Measurements from ENCODE around the gene PEAK1. TPM values are rescaled to one million over a fixed set of nuclear protein-coding genes. Genes with fewer than 3 reads are reported as not detected.
"Not testable (repeated sequence)": the region's sequence is repeated elsewhere in the genome, so short reads cannot be mapped to it uniquely, and the experiment has no call there.

The PEAK1 gene
- total RNA-seq, 2 experiments from 2014 or later, result 20.8 to 23.6 TPM

DNA sequence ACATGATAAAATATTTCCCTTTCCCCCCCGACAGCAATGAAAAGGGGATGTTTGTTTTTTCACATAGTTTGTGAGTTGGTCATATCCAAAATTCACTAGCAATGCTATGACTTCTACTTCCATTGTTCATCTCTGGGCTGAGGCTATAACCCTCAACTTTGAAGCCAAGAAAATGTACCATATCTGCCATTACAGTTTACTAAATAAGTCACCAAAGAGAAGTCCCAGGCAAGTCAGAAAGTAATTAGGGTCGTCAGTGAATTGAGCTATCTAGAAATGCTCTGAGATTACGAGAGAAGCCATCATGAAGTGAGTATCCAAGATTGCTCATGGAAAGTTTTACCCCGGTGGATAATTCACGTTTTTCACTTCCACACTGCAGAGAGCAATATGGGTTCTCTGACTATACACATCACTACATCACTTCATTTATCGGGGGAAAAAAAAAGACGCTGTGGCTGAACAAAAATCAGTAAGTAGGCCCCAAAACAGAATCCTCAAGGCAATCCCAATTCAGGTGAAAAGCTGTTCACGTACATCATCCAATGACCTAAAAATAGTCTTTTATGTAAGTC lies 1.4 kb downstream of the PEAK1 start:
- peaks cover 5% of the 10 kb centered on the region for H3K36me3 Mint-ChIP-seq (ENCODE audit: low read depth)
- peak overlapping the region; percentile 92 for H3K4me3 Mint-ChIP-seq
- ChIA-PET CTCF (interaction anchor here (0.8 to 1.1 kb wide), 3 partner anchors 9 to 35 kb away, joined by 3 to 5 read pairs (median 3); no protein-coding TSS in a partner anchor), POLR2A (interaction anchor here (1.0 to 1.7 kb wide), 3 partner anchors 9 to 1122 kb away, joined by 3 to 22 read pairs (median 4); partner anchors contain the start of gene PSMA4)
- H3K4me1 Mint-ChIP-seq, result peaks cover 26% of the 10 kb centered on the region
- peaks cover 12% of the 10 kb centered on the region for H3K27me3 Mint-ChIP-seq
- no peaks in the 10 kb centered on the region for H3K9me3 Mint-ChIP-seq
- H3K27ac Mint-ChIP-seq, result peak overlapping the region; percentile 79
- DNase-seq, result no peak

DNA sequence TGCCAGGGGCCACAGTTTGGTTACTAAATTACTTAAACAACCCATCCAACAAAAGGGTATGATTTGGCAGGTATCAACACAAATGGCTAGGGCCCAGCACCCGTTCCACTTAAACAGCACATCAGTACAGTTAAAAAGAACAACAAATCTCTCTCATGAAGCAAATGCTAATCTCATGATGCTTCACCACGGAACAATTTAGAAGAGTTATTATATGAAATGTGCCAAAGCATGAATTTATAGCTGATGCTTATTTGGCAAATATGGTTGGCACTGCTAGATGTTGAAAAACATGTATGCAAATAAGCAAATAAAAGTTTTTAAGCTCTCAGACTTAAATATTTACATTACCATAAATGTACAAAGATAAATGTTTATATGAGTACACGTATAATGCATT lies 2.3 kb downstream of the PEAK1 start:
- ChIA-PET POLR2A (no interaction called here), CTCF (no interaction called here)
- H3K9me3 Mint-ChIP-seq, result no peaks in the 10 kb centered on the region
- H3K4me1 Mint-ChIP-seq, result peaks cover 20% of the 10 kb centered on the region
- peaks cover 5% of the 10 kb centered on the region for H3K36me3 Mint-ChIP-seq (ENCODE audit: low read depth)
- peaks cover 13% of the 10 kb centered on the region for H3K27me3 Mint-ChIP-seq
- H3K27ac Mint-ChIP-seq, result no peak overlapping the region
- H3K4me3 Mint-ChIP-seq, result no peak overlapping the region
- no peak for DNase-seq

DNA sequence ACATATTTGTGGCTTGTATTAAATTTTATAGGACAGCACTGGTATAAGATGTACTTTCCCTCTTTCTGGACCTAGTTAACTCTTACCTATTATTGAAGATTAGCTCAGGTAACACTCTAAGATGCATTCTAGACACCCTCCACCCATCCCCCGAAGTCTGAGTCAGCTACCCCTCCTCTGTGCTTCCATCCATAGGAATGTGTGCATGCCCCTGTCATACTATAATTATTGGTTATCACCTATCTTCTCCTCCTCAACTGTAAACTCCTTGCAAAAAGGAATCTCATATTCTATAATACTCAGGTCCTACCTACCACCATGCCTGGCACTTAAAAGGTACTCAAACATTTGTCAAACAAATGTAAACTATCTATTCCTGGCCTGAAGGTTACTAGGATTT lies 3.0 kb downstream of the PEAK1 start:
- ChIA-PET CTCF (interaction anchor here (1.1 kb wide), 1 partner anchor 81 kb away, joined by 4 read pairs; no protein-coding TSS in a partner anchor), POLR2A (no interaction called here)
- peaks cover 14% of the 10 kb centered on the region for H3K27me3 Mint-ChIP-seq
- peaks cover 19% of the 10 kb centered on the region for H3K4me1 Mint-ChIP-seq
- no peak overlapping the region for H3K27ac Mint-ChIP-seq
- H3K9me3 Mint-ChIP-seq, result no peaks in the 10 kb centered on the region
- peaks cover 5% of the 10 kb centered on the region for H3K36me3 Mint-ChIP-seq (ENCODE audit: low read depth)
- no peak for DNase-seq
- no peak overlapping the region for H3K4me3 Mint-ChIP-seq

DNA sequence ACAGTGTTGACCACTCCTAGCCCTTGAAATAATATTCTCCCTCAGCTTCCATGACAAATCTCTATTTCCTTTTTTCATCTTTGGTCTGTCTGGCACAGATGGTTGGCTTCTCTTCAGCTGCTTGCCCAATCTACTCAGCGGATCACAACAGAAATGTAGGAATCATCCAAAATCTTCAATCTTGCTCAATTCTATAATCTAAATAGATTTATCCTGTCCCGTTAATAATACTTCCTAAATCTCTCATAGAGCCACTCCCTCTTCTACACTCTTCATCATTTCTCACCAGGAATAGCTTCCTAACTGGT lies 3.8 kb downstream of the PEAK1 start:
- Mint-ChIP-seq H3K27me3 (peaks cover 14% of the 10 kb centered on the region), H3K27ac (no peak overlapping the region), H3K4me1 (peaks cover 12% of the 10 kb centered on the region), H3K36me3 (ENCODE audit: low read depth) (peaks cover 5% of the 10 kb centered on the region), H3K4me3 (no peak overlapping the region), H3K9me3 (no peaks in the 10 kb centered on the region)
- ChIA-PET POLR2A (no interaction called here), CTCF (interaction anchor here (1.1 kb wide), 1 partner anchor 82 kb away, joined by 4 read pairs; no protein-coding TSS in a partner anchor)
- DNase-seq, result no peak

DNA sequence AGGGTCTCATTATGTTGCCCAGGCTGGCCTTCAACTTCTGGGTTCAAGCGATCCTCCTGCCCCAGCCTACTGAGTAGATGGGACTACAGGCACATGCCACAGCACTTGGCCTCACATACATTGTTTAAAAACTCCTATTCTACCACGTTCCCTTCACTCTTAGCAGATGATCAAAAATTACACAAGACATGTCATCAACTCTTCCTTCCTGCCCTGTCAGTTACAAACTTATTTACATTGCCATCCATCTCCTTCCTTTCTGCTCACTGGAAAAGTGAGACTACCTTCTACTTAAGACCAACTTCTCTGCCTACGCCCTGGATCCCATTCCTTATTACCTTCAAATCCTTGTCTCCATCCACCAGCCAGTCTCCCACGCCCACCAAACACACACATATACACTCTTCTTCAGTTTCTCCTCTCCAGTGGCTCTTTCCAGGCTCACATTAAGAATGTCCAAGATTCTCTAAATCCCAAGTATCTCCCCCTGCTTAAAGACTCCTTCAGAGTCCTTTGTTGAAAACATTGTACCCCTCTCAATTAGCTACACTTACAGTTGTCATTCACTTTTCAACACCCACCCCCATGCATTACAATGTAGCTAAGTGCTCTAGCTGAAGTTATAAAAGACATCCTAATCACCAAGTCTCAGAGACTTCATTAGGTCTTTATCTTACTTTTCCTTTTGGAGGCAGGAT lies 4.3 kb downstream of the PEAK1 start:
- DNase-seq, result no peak
- H3K36me3 Mint-ChIP-seq (ENCODE audit: low read depth), result peaks cover 5% of the 10 kb centered on the region
- H3K27me3 Mint-ChIP-seq, result peaks cover 14% of the 10 kb centered on the region
- no peak overlapping the region for H3K4me3 Mint-ChIP-seq
- POLR2A ChIA-PET, result no interaction called here
- H3K9me3 Mint-ChIP-seq, result no peaks in the 10 kb centered on the region
- no peak overlapping the region for H3K27ac Mint-ChIP-seq
- CTCF ChIA-PET, result interaction anchor here (0.7 kb wide), 1 partner anchor 22 kb away, joined by 3 read pairs; no protein-coding TSS in a partner anchor
- peaks cover 14% of the 10 kb centered on the region for H3K4me1 Mint-ChIP-seq

DNA sequence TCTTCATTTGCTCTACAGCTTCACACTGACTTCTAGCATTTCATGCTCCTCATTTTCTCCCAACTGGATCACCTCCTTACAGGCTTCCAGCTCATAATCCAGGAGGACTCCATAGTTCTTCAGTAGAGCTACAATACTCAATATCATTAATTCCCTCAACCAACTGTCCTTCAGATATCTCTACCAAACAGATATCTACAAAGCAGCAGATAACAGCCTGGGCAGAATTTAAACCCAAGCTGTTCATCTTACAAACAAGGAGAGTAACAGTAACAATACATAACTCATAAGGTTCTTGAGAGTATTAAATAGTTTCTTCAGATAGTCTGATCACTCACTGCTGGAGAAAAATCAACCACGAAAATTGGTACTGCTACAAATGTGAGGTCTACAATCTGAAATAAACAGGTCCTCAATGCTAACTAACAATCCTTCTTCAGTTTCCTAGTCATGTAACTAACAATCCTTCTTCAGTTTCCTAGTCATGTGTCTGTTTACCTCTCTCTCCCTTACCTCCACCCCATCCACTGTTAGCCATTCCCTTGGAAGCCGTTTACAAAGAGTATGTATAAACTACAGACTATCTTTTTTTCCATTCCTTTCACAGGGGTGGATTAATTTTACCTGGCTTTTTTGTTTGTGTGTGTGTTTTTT lies 5.0 kb downstream of the PEAK1 start:
- CTCF ChIA-PET, result interaction anchor here (0.7 kb wide), 1 partner anchor 23 kb away, joined by 3 read pairs; no protein-coding TSS in a partner anchor
- Mint-ChIP-seq H3K4me3 (no peak overlapping the region), H3K36me3 (ENCODE audit: low read depth) (peaks cover 5% of the 10 kb centered on the region), H3K27me3 (peaks cover 14% of the 10 kb centered on the region), H3K4me1 (peaks cover 20% of the 10 kb centered on the region), H3K9me3 (no peaks in the 10 kb centered on the region), H3K27ac (no peak overlapping the region)
- no peak for DNase-seq
- POLR2A ChIA-PET, result no interaction called here

DNA sequence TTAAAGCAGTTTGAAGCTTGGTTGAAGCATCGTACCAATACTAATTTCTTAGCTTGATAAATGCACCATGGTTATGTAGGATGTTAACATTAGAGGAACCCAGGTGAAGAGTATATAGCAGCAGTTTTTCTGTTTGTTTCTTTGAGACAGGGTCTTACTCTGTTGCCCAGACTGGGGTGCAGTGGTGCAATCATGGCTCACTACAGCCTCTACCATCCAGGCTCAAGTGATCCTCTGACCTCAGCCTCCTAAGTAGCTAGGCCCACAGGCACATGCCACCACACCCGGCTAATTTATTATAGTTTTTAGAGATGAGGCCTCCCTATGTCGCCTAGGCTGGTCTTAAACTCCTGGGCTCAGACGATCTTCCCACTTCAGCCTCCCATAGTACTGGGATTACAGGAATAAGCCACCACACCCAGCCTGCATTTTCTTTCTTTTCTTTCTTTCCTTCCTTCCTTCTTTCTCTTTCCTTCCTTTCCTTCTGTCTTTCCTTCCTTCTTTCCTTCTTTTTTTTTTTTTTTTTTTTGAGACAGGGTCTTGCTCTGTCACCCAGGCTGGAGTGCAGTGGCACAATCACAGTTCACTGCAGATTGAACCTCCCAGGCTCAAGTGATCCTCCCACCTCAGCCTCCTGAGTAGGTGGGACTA lies 6.1 kb downstream of the PEAK1 start:
- Mint-ChIP-seq H3K4me3 (no peak overlapping the region), H3K27me3 (peaks cover 11% of the 10 kb centered on the region), H3K27ac (no peak overlapping the region), H3K9me3 (no peaks in the 10 kb centered on the region), H3K4me1 (peaks cover 25% of the 10 kb centered on the region), H3K36me3 (ENCODE audit: low read depth) (peaks cover 5% of the 10 kb centered on the region)
- POLR2A ChIA-PET, result no interaction called here
- CTCF ChIA-PET, result interaction anchor here (0.9 to 1.1 kb wide), 2 partner anchors 129 to 440 kb away, joined by 3 read pairs; no protein-coding TSS in a partner anchor
- DNase-seq, result no peak

DNA sequence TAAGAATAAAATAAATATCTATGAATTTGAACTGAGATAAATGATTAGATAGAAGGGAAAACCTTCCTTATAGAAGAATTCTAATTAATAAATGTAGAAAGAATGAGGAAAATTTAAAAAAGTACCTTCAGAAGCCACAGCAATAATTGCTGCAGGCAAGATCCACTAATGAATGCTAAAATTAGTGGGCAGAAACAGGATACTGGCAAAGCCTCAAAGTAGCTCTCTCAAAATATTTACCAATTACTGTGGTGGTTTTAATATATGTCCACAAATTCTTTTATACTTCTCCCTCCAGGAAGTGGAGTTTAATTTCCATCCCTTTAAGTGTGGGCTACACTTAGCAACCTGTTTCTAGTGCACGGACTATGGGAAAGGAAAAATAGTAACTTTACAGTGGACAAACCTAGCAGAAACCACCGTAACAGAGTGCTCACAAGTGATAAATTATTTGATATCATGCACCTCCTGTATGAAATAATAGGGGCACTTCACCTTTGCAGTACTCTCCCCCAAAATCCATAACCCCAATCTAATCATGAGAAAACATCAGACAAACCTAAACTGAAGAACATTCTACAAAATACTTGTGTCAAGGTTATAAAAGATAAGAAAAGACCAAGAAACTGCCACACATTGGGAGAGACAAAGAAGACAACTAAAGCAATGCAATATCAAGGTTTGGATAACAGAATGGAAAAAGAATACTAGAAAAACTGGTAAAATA lies 6.8 kb downstream of the PEAK1 start:
- ChIA-PET CTCF (interaction anchor here (0.9 to 1.1 kb wide), 2 partner anchors 130 to 440 kb away, joined by 3 read pairs; no protein-coding TSS in a partner anchor), POLR2A (no interaction called here)
- Mint-ChIP-seq H3K27me3 (peaks cover 4% of the 10 kb centered on the region), H3K4me3 (no peak overlapping the region), H3K4me1 (peaks cover 19% of the 10 kb centered on the region), H3K27ac (no peak overlapping the region), H3K36me3 (ENCODE audit: low read depth) (peaks cover 4% of the 10 kb centered on the region), H3K9me3 (no peaks in the 10 kb centered on the region)
- DNase-seq, result no peak

DNA sequence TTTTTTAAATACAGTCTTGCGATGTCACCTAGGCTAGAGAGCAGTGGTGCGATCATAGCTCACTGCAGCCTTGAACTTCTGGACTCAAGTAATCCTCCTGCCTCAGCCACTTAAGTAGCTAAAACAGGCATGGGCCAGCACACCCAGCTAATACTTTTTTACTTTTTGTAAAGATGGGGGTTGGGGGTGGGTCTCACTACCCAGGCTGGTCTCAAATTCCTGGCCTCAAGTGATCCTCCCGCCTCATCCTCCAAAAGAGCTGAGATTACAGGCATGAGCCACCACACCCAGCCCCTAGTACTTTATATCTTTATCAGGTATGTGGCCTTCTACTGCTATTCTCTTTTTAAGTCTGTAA lies 8.3 kb downstream of the PEAK1 start:
- H3K27ac Mint-ChIP-seq, result no peak overlapping the region
- no peaks in the 10 kb centered on the region for H3K9me3 Mint-ChIP-seq
- peaks cover 4% of the 10 kb centered on the region for H3K36me3 Mint-ChIP-seq (ENCODE audit: low read depth)
- H3K4me1 Mint-ChIP-seq, result peaks cover 22% of the 10 kb centered on the region
- H3K27me3 Mint-ChIP-seq, result peaks cover 2% of the 10 kb centered on the region
- H3K4me3 Mint-ChIP-seq, result no peak overlapping the region
- CTCF ChIA-PET, result no interaction called here
- POLR2A ChIA-PET, result interaction anchor here (0.9 kb wide), 1 partner anchor 10 kb away, joined by 6 read pairs; no protein-coding TSS in a partner anchor
- DNase-seq, result no peak

DNA sequence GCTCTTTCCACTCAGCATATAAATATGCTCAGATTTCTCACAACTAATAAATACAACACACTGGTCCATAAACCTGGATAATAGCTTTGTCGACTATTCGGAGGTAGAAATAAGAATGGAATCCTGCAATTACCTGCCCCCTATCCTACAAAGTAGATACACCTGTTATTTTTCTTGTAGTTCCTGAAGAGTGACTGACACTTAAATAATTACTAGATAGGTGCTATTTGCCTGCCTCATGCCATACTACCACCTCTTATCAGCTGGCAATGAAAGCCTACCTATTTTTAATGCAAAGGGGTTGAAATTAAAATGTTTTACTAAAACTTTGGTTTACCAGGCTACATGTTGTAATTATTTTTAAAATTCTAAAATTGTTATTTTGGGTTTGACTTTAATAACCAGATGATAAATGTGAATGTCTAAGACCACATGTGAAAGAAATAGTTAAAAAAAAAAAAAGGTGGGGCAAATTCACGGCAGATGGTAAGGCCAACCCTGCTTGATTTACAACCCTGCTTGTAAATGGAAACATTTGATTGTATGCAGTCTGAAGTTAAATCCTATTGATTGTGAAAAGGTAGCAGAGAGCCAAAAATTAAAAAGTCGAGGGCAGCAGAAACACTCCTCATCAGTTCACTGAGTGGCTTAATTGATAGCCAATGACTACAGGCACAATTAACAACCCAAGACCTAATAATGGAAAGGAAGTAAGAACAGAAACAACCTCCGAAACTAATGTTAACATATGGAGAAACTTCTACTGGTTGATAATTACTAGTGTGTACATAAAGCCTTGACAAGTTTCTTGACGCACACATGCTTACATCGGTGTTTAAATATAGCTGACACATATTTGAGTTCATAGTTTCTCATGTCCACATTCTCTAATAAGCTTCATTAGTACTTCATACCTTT lies 8.9 kb downstream of the PEAK1 start:
- H3K4me1 Mint-ChIP-seq, result peaks cover 28% of the 10 kb centered on the region
- CTCF ChIA-PET, result interaction anchor here (1.7 kb wide), 1 partner anchor 8 kb away, joined by 5 read pairs; no protein-coding TSS in a partner anchor
- no peak overlapping the region for H3K4me3 Mint-ChIP-seq
- POLR2A ChIA-PET, result interaction anchor here (0.9 to 2.6 kb wide), 2 partner anchors 8 to 11 kb away, joined by 6 to 22 read pairs; partner anchors contain the start of gene PEAK1
- H3K36me3 Mint-ChIP-seq (ENCODE audit: low read depth), result peaks cover 4% of the 10 kb centered on the region
- no peaks in the 10 kb centered on the region for H3K9me3 Mint-ChIP-seq
- DNase-seq, result no peak
- H3K27me3 Mint-ChIP-seq, result peaks cover 2% of the 10 kb centered on the region
- H3K27ac Mint-ChIP-seq, result no peak overlapping the region

DNA sequence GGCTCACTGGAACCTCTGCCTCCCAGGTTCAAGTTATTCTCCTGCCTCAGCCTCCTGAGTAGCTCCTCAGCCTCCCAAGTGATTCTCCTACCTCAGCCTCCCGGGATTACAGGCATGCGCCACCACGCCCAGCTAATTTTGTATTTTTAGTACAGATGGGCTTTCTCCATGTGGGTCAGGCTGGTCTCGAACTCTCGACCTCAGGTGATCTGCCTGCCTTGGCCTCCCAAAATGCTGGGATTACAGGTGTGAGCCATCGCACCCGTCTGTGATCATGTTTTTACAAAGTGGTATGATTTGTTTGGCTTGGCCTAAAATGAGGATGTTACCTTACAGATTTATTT lies 9.8 kb downstream of the PEAK1 start:
- ChIA-PET POLR2A (interaction anchor here (0.6 to 2.6 kb wide), 2 partner anchors 9 to 231 kb away, joined by 3 to 22 read pairs; partner anchors contain the start of gene PEAK1), CTCF (interaction anchor here (0.6 to 1.7 kb wide), 2 partner anchors 8 to 9 kb away, joined by 4 to 5 read pairs; no protein-coding TSS in a partner anchor)
- Mint-ChIP-seq H3K4me3 (peak overlapping the region; percentile 67), H3K27ac (peak overlapping the region; percentile 88), H3K4me1 (peaks cover 32% of the 10 kb centered on the region)
- H3K9me3 Mint-ChIP-seq; H3K27me3 Mint-ChIP-seq; DNase-seq; H3K36me3 Mint-ChIP-seq (ENCODE audit: low read depth): not testable (repeated sequence)
